ENCODE data around the gene SCAF1.

The SCAF1 gene

GRCh38 chr19:49643466-49643865 lies 1.5 kb downstream of the SCAF1 start:
- DNase-seq (ENCODE audit: low read depth): no peak

GRCh38 chr19:49645592-49645991 lies 3.6 kb downstream of the SCAF1 start:
- no peak for DNase-seq (ENCODE audit: low read depth)

GRCh38 chr19:49645995-49646394 lies 4.0 kb downstream of the SCAF1 start:
- no peak for DNase-seq (ENCODE audit: low read depth)

GRCh38 chr19:49646586-49646985 lies 4.6 kb downstream of the SCAF1 start:
- no peak for DNase-seq (ENCODE audit: low read depth)

- DNase-seq (ENCODE audit: low read depth): no peak
Measured at GRCh38 chr19:49651029-49651819, 9.2 kb downstream of the SCAF1 start.

- no peak for DNase-seq (ENCODE audit: low read depth)
Measured at GRCh38 chr19:49651820-49652550, 10.0 kb downstream of the SCAF1 start.

- DNase-seq (ENCODE audit: low read depth): no peak
Measured at GRCh38 chr19:49652551-49653465, 10.8 kb downstream of the SCAF1 start.

- no peak for DNase-seq (ENCODE audit: low read depth)
Measured at GRCh38 chr19:49653466-49653806, 11.4 kb downstream of the SCAF1 start.

- DNase-seq (ENCODE audit: low read depth): no peak
Measured at GRCh38 chr19:49654581-49654980, 12.6 kb downstream of the SCAF1 start.

- DNase-seq (ENCODE audit: low read depth): no peak
Measured at GRCh38 chr19:49655570-49656455, 13.8 kb downstream of the SCAF1 start.

GRCh38 chr19:49656456-49657109 lies 14.6 kb downstream of the SCAF1 start:
- DNase-seq (ENCODE audit: low read depth): no peak

GRCh38 chr19:49657493-49658138 lies 15.6 kb downstream of the SCAF1 start:
- DNase-seq (ENCODE audit: low read depth): no peak

- DNase-seq (ENCODE audit: low read depth): no peak
Measured at GRCh38 chr19:49658139-49658517, 16.1 kb downstream of the SCAF1 start.

GRCh38 chr19:49658566-49659442 lies 16.8 kb downstream of the SCAF1 start:
- DNase-seq (ENCODE audit: low read depth): no peak

- DNase-seq (ENCODE audit: low read depth): no peak
Measured at GRCh38 chr19:49660338-49660961, 18.4 kb downstream of the SCAF1 start.

- no peak for DNase-seq (ENCODE audit: low read depth)
Measured at GRCh38 chr19:49662011-49662410, 20.0 kb downstream of the SCAF1 start.

GRCh38 chr19:49663224-49663623 lies 21.2 kb downstream of the SCAF1 start:
- no peak for DNase-seq (ENCODE audit: low read depth)

GRCh38 chr19:49664171-49665035 lies 22.4 kb downstream of the SCAF1 start:
- DNase-seq (ENCODE audit: low read depth): peak; percentile 93

Data from stimulated activated CD8-positive, alpha-beta memory T cell treated with anti-CD3 and anti-CD28 coated beads, Interleukin-15, amount 100 ng/mL, for 1 hour (primary cell).